B cell (primary cell): ENCODE data around the gene GNG2.

Source experiments
- EZH2 ChIP-seq: IDR thresholded peaks from 2 replicates; pipeline ENCODE4 v1.6.1; 2012; ENCODE audit warnings: borderline replicate concordance, low read depth, mild to moderate bottlenecking, moderate library complexity, low read length; ENCODE audit not compliant: insufficient read depth, poor library complexity, severe bottlenecking
- TF ChIP-seq, protein P1 (sequence below): fragments of 200-600 bp; IDR thresholded peaks from one replicate; pipeline ENCODE4 v1.8.0; 2022; ENCODE audit warnings: antibody characterized with exemption, mild to moderate bottlenecking

DNA sequence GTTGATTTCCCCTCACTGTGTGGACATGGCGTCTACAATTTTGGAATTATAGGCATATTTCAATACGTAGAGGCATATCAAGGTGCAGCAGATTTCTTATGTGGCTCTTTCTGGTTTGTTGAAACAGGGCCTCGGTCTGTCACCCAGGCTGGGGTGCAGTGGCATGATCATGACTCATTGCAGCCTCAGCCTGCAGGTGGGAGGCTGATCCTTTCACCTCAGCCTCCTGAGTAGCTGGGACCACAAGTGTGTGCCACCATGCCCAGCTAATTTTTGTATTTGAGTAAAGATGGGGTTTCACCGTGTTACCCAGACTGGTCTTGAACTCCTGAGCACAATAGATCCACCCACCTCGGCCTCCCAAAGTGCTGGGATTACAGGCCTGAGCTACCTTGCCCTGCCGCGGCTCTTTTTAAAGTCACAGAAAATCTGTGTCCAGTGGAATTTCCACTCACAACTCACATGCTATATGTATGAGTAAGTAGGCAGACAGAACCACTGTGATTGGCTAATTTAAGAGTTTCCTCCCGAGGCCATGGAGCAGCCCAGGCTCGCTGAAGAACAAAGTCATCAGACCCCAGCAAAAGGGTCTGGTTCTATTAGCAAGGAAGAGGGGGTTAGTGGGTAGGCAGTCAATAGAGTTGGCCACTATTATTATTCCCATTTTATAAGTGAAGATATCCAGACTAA lies 9.1 kb downstream of the GNG2 start:
- TF ChIP-seq, protein P1, sequence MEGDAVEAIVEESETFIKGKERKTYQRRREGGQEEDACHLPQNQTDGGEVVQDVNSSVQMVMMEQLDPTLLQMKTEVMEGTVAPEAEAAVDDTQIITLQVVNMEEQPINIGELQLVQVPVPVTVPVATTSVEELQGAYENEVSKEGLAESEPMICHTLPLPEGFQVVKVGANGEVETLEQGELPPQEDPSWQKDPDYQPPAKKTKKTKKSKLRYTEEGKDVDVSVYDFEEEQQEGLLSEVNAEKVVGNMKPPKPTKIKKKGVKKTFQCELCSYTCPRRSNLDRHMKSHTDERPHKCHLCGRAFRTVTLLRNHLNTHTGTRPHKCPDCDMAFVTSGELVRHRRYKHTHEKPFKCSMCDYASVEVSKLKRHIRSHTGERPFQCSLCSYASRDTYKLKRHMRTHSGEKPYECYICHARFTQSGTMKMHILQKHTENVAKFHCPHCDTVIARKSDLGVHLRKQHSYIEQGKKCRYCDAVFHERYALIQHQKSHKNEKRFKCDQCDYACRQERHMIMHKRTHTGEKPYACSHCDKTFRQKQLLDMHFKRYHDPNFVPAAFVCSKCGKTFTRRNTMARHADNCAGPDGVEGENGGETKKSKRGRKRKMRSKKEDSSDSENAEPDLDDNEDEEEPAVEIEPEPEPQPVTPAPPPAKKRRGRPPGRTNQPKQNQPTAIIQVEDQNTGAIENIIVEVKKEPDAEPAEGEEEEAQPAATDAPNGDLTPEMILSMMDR, result no peak
- no peak for TF ChIP-seq EZH2
